Stomach (tissue), 4 donors: Measurements from ENCODE around the gene PGM2.

ENCODE experiments used
- CTCF ChIP-seq, 7 experiments: fragments of 450-650 bp in 4 of 7; fragments of 200-600 bp in 3 of 7; sonication (generic) in 3 of 7; IDR thresholded peaks; one replicate each; pipeline ENCODE4 v1.5.1; 2016 to 2019; ENCODE audit warnings: antibody characterized with exemption in 7 of 7, control low read depth in 2 of 7, mild to moderate bottlenecking in 1 of 7
- EP300 ChIP-seq: sonication (generic); formaldehyde crosslinking; IDR thresholded peaks from one replicate; pipeline ENCODE4 v1.6.1; 2017; ENCODE audit warnings: antibody characterized with exemption
- POLR2A ChIP-seq, 4 donors: fragments of 450-650 bp; IDR thresholded peaks; one replicate each; pipeline ENCODE4 v1.6.1; 2016; ENCODE audit warnings: antibody characterized with exemption in 4 of 4, control low read depth in 2 of 4, mild to moderate bottlenecking in 1 of 4, moderate library complexity in 1 of 4
- POLR2AphosphoS5 ChIP-seq, 3 donors: sonication (generic); formaldehyde crosslinking; IDR thresholded peaks; one replicate each; pipeline ENCODE4 v1.6.1; 2016; ENCODE audit warnings: antibody characterized with exemption in 3 of 3

GRCh38 chr4:37862961-37863360, 36.5 kb downstream of the PGM2 start:
- TF ChIP-seq CTCF (IDR thresholded peaks at IDR 0.05) (no peak), EP300 (no peak), POLR2AphosphoS5 (IDR thresholded peaks at IDR 0.05) (no peak), POLR2A (IDR thresholded peaks at IDR 0.05) (no peak)
